Measurements from ENCODE around the gene ZMIZ1.

Gene ZMIZ1

GRCh38 chr10:79248341-79249185 lies 179.8 kb downstream of the ZMIZ1 start:
- no peak overlapping the region for H3K27ac ChIP-seq
- no peak for DNase-seq (ENCODE audit: low read depth, low spot score)

GRCh38 chr10:79249186-79250121 lies 180.7 kb downstream of the ZMIZ1 start:
- no peak for DNase-seq (ENCODE audit: low read depth, low spot score)
- H3K27ac ChIP-seq = no peak overlapping the region

- DNase-seq (ENCODE audit: low read depth, low spot score) = no peak
- no peak overlapping the region for H3K27ac ChIP-seq
Observed at GRCh38 chr10:79250259-79250658, 181.5 kb downstream of the ZMIZ1 start.

GRCh38 chr10:79252450-79252849 lies 183.7 kb downstream of the ZMIZ1 start:
- H3K27ac ChIP-seq = no peak overlapping the region
- no peak for DNase-seq (ENCODE audit: low read depth, low spot score)

GRCh38 chr10:79252971-79253370 lies 184.2 kb downstream of the ZMIZ1 start:
- DNase-seq (ENCODE audit: low read depth, low spot score) = no peak
- no peak overlapping the region for H3K27ac ChIP-seq

- H3K27ac ChIP-seq = no peak overlapping the region
- DNase-seq (ENCODE audit: low read depth, low spot score) = no peak
Observed at GRCh38 chr10:79253704-79254103, 184.9 kb downstream of the ZMIZ1 start.

GRCh38 chr10:79254333-79255006 lies 185.7 kb downstream of the ZMIZ1 start:
- DNase-seq (ENCODE audit: low read depth, low spot score) = no peak
- H3K27ac ChIP-seq = no peak overlapping the region

- DNase-seq (ENCODE audit: low read depth, low spot score) = no peak
- H3K27ac ChIP-seq = no peak overlapping the region
Observed at GRCh38 chr10:79255007-79255507, 186.3 kb downstream of the ZMIZ1 start.

GRCh38 chr10:79256264-79256806 lies 187.6 kb downstream of the ZMIZ1 start:
- DNase-seq (ENCODE audit: low read depth, low spot score) = no peak
- no peak overlapping the region for H3K27ac ChIP-seq

- H3K27ac ChIP-seq = no peak overlapping the region
- DNase-seq (ENCODE audit: low read depth, low spot score) = no peak
Observed at GRCh38 chr10:79258894-79259293, 190.1 kb downstream of the ZMIZ1 start.

- H3K27ac ChIP-seq = no peak overlapping the region
- no peak for DNase-seq (ENCODE audit: low read depth, low spot score)
Observed at GRCh38 chr10:79259834-79260233, 191.1 kb downstream of the ZMIZ1 start.

- DNase-seq (ENCODE audit: low read depth, low spot score) = no peak
- H3K27ac ChIP-seq = no peak overlapping the region
Observed at GRCh38 chr10:79260811-79261740, 192.3 kb downstream of the ZMIZ1 start.

- no peak for DNase-seq (ENCODE audit: low read depth, low spot score)
- H3K27ac ChIP-seq = no peak overlapping the region
Observed at GRCh38 chr10:79262131-79262530, 193.4 kb downstream of the ZMIZ1 start.

- no peak overlapping the region for H3K27ac ChIP-seq
Observed at GRCh38 chr10:79262959-79263746, 194.4 kb downstream of the ZMIZ1 start.

GRCh38 chr10:79263939-79264338 lies 195.2 kb downstream of the ZMIZ1 start:
- no peak for DNase-seq (ENCODE audit: low read depth, low spot score)
- H3K27ac ChIP-seq = peak overlapping the region; percentile 79

More at GRCh38 chr10:79262959-79263746, 194.4 kb downstream of the ZMIZ1 start:
- DNase-seq (ENCODE audit: low read depth, low spot score) = no peak

- peak; percentile 85 for DNase-seq (ENCODE audit: low read depth, low spot score)
- H3K27ac ChIP-seq = peak overlapping the region; percentile 79
Observed at GRCh38 chr10:79264942-79265341, 196.2 kb downstream of the ZMIZ1 start.

GRCh38 chr10:79266084-79266483 lies 197.3 kb downstream of the ZMIZ1 start:
- DNase-seq (ENCODE audit: low read depth, low spot score) = no peak
- H3K27ac ChIP-seq = peak overlapping the region; percentile 79
